Sigmoid colon (tissue), 3 donors: ENCODE results near the gene THSD7A.

ENCODE experiments used
- POLR2A ChIP-seq, 2 donors: fragments of 450-650 bp; IDR thresholded peaks; one replicate each; pipeline ENCODE4 v1.6.1; 2016; ENCODE audit warnings: antibody characterized with exemption in 2 of 2, mild to moderate bottlenecking in 2 of 2, moderate library complexity in 2 of 2
- TF ChIP-seq, protein P1 (sequence below), 4 experiments: fragments of 450-650 bp in 3 of 4; fragments of 200-600 bp in 1 of 4; IDR thresholded peaks; one replicate each; pipeline ENCODE4 v1.5.1; 2016 to 2019; ENCODE audit warnings: antibody characterized with exemption in 4 of 4, mild to moderate bottlenecking in 3 of 4, moderate library complexity in 2 of 4

DNA sequence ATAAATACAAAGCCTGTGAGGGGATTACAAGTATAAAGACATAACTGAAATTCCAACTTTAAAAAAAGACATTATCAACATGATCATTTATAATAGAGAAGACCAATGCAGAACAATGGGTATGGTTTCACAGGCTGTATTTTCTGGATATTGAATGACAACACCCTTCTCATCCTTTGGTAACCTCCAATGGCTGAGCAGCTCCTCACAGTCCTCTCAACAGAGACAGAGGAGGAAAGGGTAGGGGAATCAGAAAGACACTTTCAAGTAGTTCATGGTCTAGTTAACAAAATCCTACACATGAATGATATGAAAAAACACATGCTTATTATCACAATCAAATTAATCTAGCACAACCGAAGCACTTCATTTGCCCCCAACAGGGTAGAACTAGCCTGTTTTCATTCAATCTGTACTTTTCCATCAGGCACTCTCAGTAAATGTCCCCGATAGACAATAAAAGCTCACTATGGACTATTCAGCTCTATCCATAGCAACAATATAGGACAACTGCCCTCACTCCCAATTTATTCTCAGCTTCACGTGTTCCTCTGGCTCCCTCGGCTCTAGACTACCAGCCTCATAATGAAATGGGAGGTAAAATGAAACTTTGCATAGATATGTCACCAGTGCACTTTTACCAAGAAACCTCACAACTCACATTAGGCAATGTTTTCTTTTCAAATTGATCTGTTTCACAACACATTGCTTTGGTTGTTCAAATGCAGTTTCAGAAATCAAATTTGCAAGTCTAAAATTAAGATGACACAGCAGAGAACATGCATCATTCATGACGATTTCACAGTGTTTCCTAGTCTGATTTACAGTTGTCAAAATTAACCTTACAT lies 211.4 kb downstream of the THSD7A start:
- TF ChIP-seq, protein P1, sequence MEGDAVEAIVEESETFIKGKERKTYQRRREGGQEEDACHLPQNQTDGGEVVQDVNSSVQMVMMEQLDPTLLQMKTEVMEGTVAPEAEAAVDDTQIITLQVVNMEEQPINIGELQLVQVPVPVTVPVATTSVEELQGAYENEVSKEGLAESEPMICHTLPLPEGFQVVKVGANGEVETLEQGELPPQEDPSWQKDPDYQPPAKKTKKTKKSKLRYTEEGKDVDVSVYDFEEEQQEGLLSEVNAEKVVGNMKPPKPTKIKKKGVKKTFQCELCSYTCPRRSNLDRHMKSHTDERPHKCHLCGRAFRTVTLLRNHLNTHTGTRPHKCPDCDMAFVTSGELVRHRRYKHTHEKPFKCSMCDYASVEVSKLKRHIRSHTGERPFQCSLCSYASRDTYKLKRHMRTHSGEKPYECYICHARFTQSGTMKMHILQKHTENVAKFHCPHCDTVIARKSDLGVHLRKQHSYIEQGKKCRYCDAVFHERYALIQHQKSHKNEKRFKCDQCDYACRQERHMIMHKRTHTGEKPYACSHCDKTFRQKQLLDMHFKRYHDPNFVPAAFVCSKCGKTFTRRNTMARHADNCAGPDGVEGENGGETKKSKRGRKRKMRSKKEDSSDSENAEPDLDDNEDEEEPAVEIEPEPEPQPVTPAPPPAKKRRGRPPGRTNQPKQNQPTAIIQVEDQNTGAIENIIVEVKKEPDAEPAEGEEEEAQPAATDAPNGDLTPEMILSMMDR (IDR thresholded peaks at IDR 0.05): no peak
- no peak for TF ChIP-seq POLR2A (IDR thresholded peaks at IDR 0.05)
